ENCODE measurements around the gene ZNF428. TPM values are rescaled to one million over a fixed set of nuclear protein-coding genes. Genes with fewer than 3 reads are reported as not detected.

The ZNF428 gene
- total and polyA plus RNA-seq, 2 donors from 2014 or later: 44.3 to 95.4 TPM

DNA sequence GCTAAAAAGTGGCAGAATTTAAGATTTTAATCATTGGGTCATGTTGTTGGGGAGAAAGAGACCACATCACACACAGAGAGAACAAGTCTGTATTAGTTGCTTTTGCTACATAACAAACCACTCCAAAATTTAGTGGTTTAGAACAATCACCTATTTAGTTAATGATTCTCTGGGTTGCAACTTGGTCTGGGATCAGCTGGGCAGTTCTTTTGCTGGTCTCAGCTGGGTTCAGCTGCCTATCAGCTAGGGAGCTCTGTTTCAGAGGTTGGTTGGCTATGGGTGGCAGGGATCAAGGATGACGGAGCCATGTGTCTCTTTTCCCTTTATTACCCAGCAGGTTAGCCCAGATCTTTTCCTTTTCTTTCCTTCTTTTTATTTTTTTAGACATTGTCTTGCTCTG lies 34.9 kb downstream of the ZNF428 start:
- Histone ChIP-seq H3K27ac (ENCODE audit: low read depth in 2 of 2, low read length in 2 of 2) (peak overlapping the region; percentile 84 to 89), H3K4me1 (ENCODE audit: control insufficient read depth in 2 of 3, insufficient read depth in 2 of 3, low read depth in 1 of 3, low read length in 3 of 3) (peaks cover 0 to 29% (median 17%) of the 10 kb centered on the region in 3 donors), H3K9ac (ENCODE audit: low read length in 3 of 3) (peak overlapping the region in 1 of 3 donors; percentile 35), H3K9me3 (ENCODE audit: control insufficient read depth in 2 of 3, insufficient read depth in 1 of 3, low read length in 3 of 3) (no peaks in the 10 kb centered on the region), H3K36me3 (ENCODE audit: control insufficient read depth in 2 of 3, insufficient read depth in 3 of 3, low read length in 3 of 3) (peaks cover 0 to 6% (median 5%) of the 10 kb centered on the region in 3 donors), H3K27me3 (ENCODE audit: control insufficient read depth, insufficient read depth, low read length) (no peaks in the 10 kb centered on the region), H3K4me3 (ENCODE audit: low read length in 3 of 3) (peak overlapping the region in 1 of 3 donors; percentile 11)
- FAIRE-seq (no peak), DNase-seq (peak in 2 of 5 donors; percentile 31 to 42)
- intact Hi-C loops (cut with DNase I): no loop called here
- TF ChIP-seq CTCF (IDR thresholded peaks at IDR 0.05; ENCODE audit: borderline replicate concordance, extremely low read depth, insufficient read depth): no peak

GRCh38 chr19:43582495-43582894 lies 36.9 kb downstream of the ZNF428 start:
- no peaks in the 10 kb centered on the region for H3K9me3 ChIP-seq (ENCODE audit: control insufficient read depth in 2 of 3, insufficient read depth in 1 of 3, low read length in 3 of 3)
- H3K9ac ChIP-seq (ENCODE audit: low read length in 3 of 3): no peak overlapping the region
- no peak for TF ChIP-seq CTCF (IDR thresholded peaks at IDR 0.05; ENCODE audit: borderline replicate concordance, extremely low read depth, insufficient read depth)
- H3K4me3 ChIP-seq (ENCODE audit: low read length in 3 of 3): no peak overlapping the region
- intact Hi-C loops (cut with DNase I): no loop called here
- FAIRE-seq (no peak), DNase-seq (no peak)
- H3K27ac ChIP-seq (ENCODE audit: low read depth in 2 of 2, low read length in 2 of 2): peak overlapping the region in 1 of 2 donors; percentile 9
- no peaks in the 10 kb centered on the region for H3K36me3 ChIP-seq (ENCODE audit: control insufficient read depth in 2 of 3, insufficient read depth in 3 of 3, low read length in 3 of 3)
- peaks cover 0 to 29% (median 17%) of the 10 kb centered on the region in 3 donors for H3K4me1 ChIP-seq (ENCODE audit: control insufficient read depth in 2 of 3, insufficient read depth in 2 of 3, low read depth in 1 of 3, low read length in 3 of 3)
- no peaks in the 10 kb centered on the region for H3K27me3 ChIP-seq (ENCODE audit: control insufficient read depth, insufficient read depth, low read length)

DNA sequence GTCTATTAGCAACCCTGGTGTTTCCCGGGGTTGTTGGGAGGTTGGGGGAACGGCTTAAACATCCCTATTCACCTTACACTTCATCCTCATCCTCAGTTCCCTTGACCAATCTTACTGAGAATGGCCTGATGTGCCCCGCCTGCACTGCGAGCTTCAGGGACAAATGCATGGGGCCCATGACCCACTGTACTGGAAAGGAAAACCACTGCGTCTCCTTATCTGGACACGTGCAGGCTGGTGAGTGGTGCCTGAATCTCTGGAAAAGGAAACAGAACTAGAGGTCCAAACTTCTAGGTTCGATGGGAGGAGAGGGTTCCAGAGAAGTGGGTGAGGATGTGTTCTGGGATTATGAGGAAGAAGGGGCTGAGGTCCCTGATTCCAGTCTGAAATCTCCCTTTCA lies 38.0 kb downstream of the ZNF428 start:
- Histone ChIP-seq H3K9ac (ENCODE audit: low read length in 3 of 3) (peak overlapping the region in 1 of 3 donors; percentile 51), H3K4me3 (ENCODE audit: low read length in 3 of 3) (peak overlapping the region in 2 of 3 donors; percentile 56 to 71)

More for the DNA sequence above, 38.0 kb downstream of the ZNF428 start:
- H3K36me3 ChIP-seq (ENCODE audit: control insufficient read depth in 2 of 3, insufficient read depth in 3 of 3, low read length in 3 of 3): no peaks in the 10 kb centered on the region
- no peak for TF ChIP-seq CTCF (IDR thresholded peaks at IDR 0.05; ENCODE audit: borderline replicate concordance, extremely low read depth, insufficient read depth)
- FAIRE-seq (no peak), DNase-seq (peak in 1 of 5 donors; percentile 42)
- intact Hi-C loops (cut with DNase I): no loop called here
- H3K4me1 ChIP-seq (ENCODE audit: control insufficient read depth in 2 of 3, insufficient read depth in 2 of 3, low read depth in 1 of 3, low read length in 3 of 3): peaks cover 0 to 29% (median 17%) of the 10 kb centered on the region in 3 donors
- H3K27ac ChIP-seq (ENCODE audit: low read depth in 2 of 2, low read length in 2 of 2): peak overlapping the region in 1 of 2 donors; percentile 41
- H3K27me3 ChIP-seq (ENCODE audit: control insufficient read depth, insufficient read depth, low read length): no peaks in the 10 kb centered on the region
- no peaks in the 10 kb centered on the region for H3K9me3 ChIP-seq (ENCODE audit: control insufficient read depth in 2 of 3, insufficient read depth in 1 of 3, low read length in 3 of 3)

Data from kidney (tissue), 14 donors.